GM19240 (cell line): ENCODE measurements around the gene MDC1.
"Not testable (repeated sequence)": the region's sequence is repeated elsewhere in the genome, so short reads cannot be mapped to it uniquely, and the experiment has no call there.

ENCODE experiments used
- DNase-seq: peaks from one replicate; pipeline ENCODE4 v3.0.0; 2011; ENCODE audit warnings: low spot score; ENCODE audit not compliant: insufficient read length

Gene MDC1

GRCh38 chr6:30683183-30683979, 33.7 kb downstream of the MDC1 start:
- no peak for DNase-seq

GRCh38 chr6:30682143-30683117, 34.7 kb downstream of the MDC1 start:
- DNase-seq = peak; percentile 53

- no peak for DNase-seq
Observed at GRCh38 chr6:30681766-30682142, 35.3 kb downstream of the MDC1 start.

GRCh38 chr6:30679765-30680535, 37.1 kb downstream of the MDC1 start:
- DNase-seq = no peak

GRCh38 chr6:30678964-30679726, 37.9 kb downstream of the MDC1 start:
- DNase-seq = peak; percentile 43

GRCh38 chr6:30676660-30677285, 40.3 kb downstream of the MDC1 start:
- no peak for DNase-seq

GRCh38 chr6:30672445-30673253, 44.4 kb downstream of the MDC1 start, which contains the start of gene DHX16:
Gene DHX16 (minus strand): TSS chr6:30673006. CDS start chr6:30672841, 165 bp downstream.
- peak; percentile 92 for DNase-seq

- no peak for DNase-seq
Observed at GRCh38 chr6:30670760-30671527, 46.1 kb downstream of the MDC1 start.

- DNase-seq = not testable (repeated sequence)
Observed at GRCh38 chr6:30666300-30666699, 50.8 kb downstream of the MDC1 start.

- no peak for DNase-seq
Observed at GRCh38 chr6:30664994-30665767, 51.9 kb downstream of the MDC1 start.

- DNase-seq = not testable (repeated sequence)
Observed at GRCh38 chr6:30657922-30658321, 59.2 kb downstream of the MDC1 start.

GRCh38 chr6:30657454-30657853, 59.6 kb downstream of the MDC1 start:
- no peak for DNase-seq

- no peak for DNase-seq
Observed at GRCh38 chr6:30656513-30656912, 60.6 kb downstream of the MDC1 start.

GRCh38 chr6:30655743-30656094, 61.4 kb downstream of the MDC1 start:
- DNase-seq = no peak

GRCh38 chr6:30654798-30655742, 62.0 kb downstream of the MDC1 start:
- DNase-seq = no peak

- DNase-seq = no peak
Observed at GRCh38 chr6:30651143-30651542, 65.9 kb downstream of the MDC1 start.
